Stimulated activated CD4-positive, alpha-beta T cell treated with anti-CD3 and anti-CD28 coated beads, Interleukin-12 subunit alpha, Interleukin-12 subunit beta, amount 100 ng/mL, for 24 hours (primary cell): Measurements from ENCODE around the gene IL20.
"Not testable (repeated sequence)": the region's sequence is repeated elsewhere in the genome, so short reads cannot be mapped to it uniquely, and the experiment has no call there.

Experiments used
- DNase-seq, 2 experiments: peaks; one replicate each; pipeline ENCODE4 v3.0.0-alpha.2; 2020; ENCODE audit warnings: low read depth in 2 of 2

Gene IL20

DNA sequence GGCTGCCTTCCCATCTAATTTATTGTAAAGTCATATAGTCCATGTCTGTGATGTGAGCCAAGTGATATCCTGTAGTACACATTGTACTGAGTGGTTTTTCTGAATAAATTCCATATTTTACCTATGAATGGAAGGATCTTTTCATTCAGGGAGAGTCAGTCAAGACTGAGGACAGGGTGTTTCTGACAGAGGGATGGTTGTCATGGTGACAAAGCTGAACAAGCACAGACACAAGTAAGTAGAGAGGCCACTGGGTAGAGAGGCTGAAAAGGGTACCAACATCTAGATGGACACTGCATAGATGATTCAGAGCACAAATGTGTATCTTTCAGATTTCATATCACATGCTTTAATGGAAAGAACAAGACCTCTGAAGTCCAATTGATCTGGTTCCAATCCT is 22.6 kb upstream of the IL20 start:
- DNase-seq, result no peak

DNA sequence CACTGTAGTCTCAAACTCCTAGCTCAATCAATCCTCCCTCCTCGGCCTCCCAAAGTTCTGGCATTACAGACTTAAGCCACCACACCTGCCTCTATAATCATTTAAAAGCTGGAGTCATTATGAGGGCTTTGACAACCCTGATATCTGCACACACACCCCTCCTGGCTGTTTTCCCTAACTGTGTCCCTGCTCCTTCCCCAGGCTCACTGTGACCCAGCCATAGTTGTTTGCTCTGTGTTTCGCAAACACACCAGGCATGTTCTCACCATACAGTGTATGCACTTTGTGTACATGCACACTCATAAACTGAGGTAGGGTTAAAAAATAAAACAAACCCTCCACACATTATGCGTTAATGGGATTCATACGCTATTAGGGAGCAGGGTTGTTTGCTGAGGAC is 21.8 kb upstream of the IL20 start:
- DNase-seq, result no peak

GRCh38 chr1:206846487-206846886 is 18.9 kb upstream of the IL20 start:
- DNase-seq, result no peak

GRCh38 chr1:206847337-206847834 is 18.0 kb upstream of the IL20 start:
- no peak for DNase-seq

- DNase-seq, result no peak
Measured at GRCh38 chr1:206847946-206848345, 17.5 kb upstream of the IL20 start.

DNA sequence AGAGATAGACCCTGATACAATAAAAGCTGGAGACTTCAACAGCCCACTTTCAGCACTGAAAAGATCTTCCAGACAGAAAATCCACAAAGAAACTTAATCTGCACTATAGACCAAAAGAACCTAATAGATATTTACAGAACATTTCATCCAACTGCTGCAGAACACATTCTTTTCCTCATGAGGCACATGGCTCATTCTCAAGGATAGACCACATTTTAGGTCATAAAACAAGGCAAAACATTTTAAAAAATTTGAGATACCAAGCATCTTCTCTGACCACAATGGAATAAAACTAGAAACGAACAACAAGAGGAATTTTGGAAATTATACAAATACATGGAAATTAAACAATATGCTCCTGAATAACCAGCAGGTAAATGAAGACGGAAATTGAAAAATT is 15.0 kb upstream of the IL20 start:
- DNase-seq, result no peak

DNA sequence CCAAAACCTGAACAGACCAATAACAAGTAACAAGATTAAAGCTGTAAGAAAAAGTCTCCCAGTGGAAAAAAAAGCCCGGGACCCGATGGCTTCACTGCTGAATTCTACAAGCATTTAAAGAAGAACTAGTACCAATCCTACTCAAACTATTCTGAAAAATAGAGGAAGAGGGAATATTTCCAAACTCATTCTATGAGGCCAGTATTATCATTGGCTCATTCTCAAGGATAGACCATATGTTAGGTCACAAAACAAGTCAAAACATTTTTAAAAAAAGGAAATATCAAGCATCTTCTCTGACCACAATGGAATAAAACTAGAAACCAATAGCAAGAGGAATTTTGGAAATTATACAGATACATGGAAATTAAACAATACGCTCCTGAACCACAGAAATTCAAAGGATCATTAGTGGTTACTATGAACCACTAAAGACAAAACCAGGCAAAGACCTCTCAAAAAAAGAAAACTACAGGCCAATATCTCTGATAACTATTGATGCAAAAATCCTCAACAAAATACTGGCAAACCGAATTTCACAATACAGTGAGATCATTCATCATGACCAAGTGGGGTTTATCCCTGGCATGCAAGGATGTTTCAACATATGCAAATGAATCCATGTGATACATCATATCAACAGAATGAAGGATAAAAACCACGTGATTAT is 13.9 kb upstream of the IL20 start:
- DNase-seq, result no peak

GRCh38 chr1:206852662-206853061 is 12.8 kb upstream of the IL20 start:
- not testable (repeated sequence) for DNase-seq

DNA sequence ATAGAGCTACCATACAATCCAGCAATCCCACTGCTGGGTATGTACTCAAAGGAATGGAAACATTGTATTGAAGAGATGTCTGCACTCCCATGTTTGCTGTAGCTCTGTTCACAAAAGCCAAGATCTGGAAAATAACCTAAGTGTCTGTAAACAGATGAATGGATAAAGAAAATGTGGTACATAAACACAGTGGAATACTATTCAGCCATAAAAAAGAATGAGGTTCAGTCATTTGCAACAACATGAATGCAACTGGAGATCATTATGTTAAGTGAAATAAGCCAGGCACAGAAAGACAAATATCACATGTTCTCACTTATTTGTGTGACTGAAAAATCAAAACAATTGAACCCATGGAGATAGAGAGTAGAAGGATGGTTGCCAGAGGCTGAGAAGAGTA is 11.7 kb upstream of the IL20 start:
- not testable (repeated sequence) for DNase-seq

DNA sequence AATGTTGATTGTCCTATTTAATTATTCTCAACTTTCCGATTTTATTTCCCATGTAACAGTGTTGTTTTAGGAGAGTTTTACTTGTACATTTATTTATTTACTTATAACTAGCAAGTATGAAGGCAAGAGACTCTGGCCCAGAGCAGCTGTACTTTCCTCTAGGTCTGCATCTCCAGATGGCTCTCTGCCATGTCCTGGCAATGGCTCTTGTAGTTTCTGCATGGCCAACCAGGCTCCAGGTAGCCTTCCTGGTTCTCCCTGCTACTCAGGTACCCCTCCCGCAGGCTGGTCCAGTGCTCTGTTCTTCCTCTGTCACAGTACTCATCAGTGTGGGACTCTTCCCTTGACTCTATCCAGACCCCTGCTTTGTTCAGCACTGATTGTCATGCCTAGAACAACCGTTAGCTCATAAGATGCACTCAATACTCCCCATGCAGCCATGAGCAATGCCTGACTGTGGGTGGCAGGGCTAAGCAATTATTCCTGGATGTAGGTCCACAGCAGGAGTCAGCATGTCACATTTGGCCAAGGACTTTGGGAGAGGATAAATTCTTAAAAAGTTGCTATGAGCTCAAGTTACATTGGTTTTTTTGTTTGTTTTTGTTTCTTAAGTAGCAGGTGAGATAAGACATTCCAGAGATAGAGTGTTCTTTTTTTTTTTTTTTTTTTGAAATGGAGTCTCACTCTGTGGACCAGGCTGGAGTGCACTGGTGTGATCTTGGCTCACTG is 10.9 kb upstream of the IL20 start:
- DNase-seq, result no peak

GRCh38 chr1:206855859-206856258 is 9.6 kb upstream of the IL20 start:
- no peak for DNase-seq

- no peak for DNase-seq
Measured at GRCh38 chr1:206856674-206857464, 8.6 kb upstream of the IL20 start.

GRCh38 chr1:206859082-206859521 is 6.3 kb upstream of the IL20 start:
- DNase-seq, result no peak

DNA sequence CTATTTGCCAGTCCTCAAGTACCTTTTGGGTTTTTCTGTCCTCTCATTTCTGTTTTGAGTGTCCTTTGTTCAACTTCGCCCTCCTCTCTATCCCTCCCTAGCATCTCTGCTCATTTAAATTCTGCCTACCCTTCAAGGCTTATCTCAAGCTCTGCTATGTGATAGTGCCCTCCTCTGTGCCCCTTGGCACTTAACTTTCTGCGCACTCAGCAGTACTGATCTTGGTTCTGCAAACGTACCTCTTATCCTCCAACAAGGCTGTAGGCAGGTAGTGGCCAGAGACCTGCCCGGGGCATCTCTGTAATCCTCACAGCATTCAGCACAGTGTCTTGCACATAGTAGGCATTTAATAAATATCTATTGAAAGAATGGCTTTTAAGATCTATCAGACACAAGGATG is 5.3 kb upstream of the IL20 start:
- no peak for DNase-seq

DNA sequence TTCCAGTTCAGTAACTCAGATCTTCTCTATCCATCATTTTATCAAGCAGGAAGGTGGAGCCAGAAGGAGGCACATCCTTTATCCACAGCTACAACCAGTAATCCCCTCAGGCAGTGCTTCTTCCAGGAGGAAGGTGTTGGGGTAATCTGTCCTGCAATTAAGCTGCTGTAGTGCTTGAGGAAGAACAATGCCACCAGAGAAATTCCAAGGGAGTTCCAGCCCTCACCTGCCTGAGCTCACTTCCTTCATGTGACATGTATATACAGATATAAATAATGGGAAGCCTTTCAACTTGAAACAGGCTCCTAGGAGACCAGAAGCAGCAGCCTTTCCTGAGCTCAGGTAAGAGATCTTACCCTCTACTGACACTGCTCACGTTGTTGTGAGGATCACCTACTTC is 2.2 kb upstream of the IL20 start:
- DNase-seq, result no peak

DNA sequence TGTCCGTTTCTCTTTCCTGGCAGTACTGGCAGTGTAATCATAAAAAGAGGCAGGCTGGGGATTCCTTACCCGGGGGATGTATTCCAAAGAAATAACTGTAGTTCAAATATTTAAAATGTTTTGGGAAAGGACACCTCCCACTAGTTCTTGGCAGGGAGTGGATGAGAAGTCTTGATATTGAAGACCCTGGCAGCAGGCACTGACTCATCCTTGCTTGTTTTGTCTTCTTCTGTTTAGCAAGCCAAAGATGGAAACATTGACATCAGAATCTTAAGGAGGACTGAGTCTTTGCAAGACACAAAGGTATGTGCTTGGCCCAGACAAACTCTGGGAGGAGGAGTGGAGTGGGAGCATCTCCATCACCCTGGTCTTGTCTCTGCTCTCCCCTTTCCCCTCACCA is 639 bp downstream of the IL20 start:
- DNase-seq, result no peak

DNA sequence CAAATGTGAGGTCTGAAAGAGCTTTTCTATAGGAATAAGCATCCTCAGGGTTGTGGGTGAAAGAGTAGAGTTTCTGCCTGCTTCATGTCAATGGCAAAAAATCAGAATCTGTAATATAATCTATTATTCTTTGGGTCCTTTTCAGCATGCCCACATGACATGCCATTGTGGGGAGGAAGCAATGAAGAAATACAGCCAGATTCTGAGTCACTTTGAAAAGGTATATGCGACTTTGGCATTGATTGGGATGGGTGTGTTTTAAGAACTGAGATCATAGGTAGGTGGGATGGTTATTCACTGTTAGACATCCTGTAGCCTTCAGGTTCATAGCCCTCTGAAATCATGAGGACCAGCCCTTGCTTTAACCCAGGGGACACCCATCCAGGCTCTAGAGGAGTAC is 1.8 kb downstream of the IL20 start:
- no peak for DNase-seq

GRCh38 chr1:206867716-206868115 is 2.3 kb downstream of the IL20 start:
- no peak for DNase-seq

GRCh38 chr1:206868264-206868663 is 2.8 kb downstream of the IL20 start:
- no peak for DNase-seq

- DNase-seq, result no peak
Measured at GRCh38 chr1:206872139-206872538, 6.7 kb downstream of the IL20 start.

GRCh38 chr1:206873603-206874188 is 8.3 kb downstream of the IL20 start:
- DNase-seq, result no peak

DNA sequence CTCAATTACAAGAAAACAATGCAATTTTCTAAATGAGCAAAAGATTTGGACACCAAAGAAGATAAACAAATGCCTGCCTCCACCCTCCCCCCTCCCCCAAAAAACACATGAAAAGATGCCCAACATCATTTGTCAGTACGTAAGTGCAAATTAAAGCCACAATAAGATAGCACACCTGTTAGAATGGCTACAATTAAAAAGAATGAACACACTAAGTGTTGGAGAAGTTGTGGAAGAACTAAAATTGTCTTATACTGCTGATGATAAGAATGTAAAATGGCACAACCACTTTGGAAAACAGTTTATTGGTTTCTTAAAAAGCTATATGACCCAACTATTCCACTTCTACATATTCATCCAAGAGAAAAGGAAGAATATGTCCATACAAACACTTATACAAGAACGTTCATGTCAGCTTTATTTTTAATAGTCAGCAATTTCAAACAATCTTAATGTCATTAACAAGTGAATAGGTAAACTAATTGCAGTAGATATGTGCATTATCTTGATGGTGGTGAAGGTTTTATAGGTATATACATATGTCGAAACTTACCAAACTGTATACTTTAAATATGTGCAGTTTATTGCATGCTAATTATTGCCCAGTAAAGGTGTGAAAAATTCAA is 10.4 kb downstream of the IL20 start:
- no peak for DNase-seq
